ENCODE data around the gene IRX2.

The IRX2 gene

GRCh38 chr5:2721385-2722138, 29.9 kb downstream of the IRX2 start:
- in situ Hi-C loops (cut with MboI; ENCODE audit: low sequenced_read_pairs) = no loop called here

GRCh38 chr5:2719332-2719731, 32.1 kb downstream of the IRX2 start:
- in situ Hi-C loops (cut with MboI; ENCODE audit: low sequenced_read_pairs) = no loop called here

- in situ Hi-C loops (cut with MboI; ENCODE audit: low sequenced_read_pairs) = no loop called here
Measured at GRCh38 chr5:2718115-2718514, 33.4 kb downstream of the IRX2 start.

- in situ Hi-C loops (cut with MboI; ENCODE audit: low sequenced_read_pairs) = no loop called here
Measured at GRCh38 chr5:2715856-2716255, 35.6 kb downstream of the IRX2 start.

- in situ Hi-C loops (cut with MboI; ENCODE audit: low sequenced_read_pairs) = no loop called here
Measured at GRCh38 chr5:2714805-2715204, 36.7 kb downstream of the IRX2 start.

GRCh38 chr5:2714026-2714425, 37.5 kb downstream of the IRX2 start:
- in situ Hi-C loops (cut with MboI; ENCODE audit: low sequenced_read_pairs) = no loop called here

GRCh38 chr5:2711446-2712425, 39.7 kb downstream of the IRX2 start:
- in situ Hi-C loops (cut with MboI; ENCODE audit: low sequenced_read_pairs) = no loop called here

- in situ Hi-C loops (cut with MboI; ENCODE audit: low sequenced_read_pairs) = no loop called here
Measured at GRCh38 chr5:2710910-2711309, 40.6 kb downstream of the IRX2 start.

- in situ Hi-C loops (cut with MboI; ENCODE audit: low sequenced_read_pairs) = no loop called here
Measured at GRCh38 chr5:2709976-2710689, 41.3 kb downstream of the IRX2 start.

- in situ Hi-C loops (cut with MboI; ENCODE audit: low sequenced_read_pairs) = no loop called here
Measured at GRCh38 chr5:2708751-2709150, 42.7 kb downstream of the IRX2 start.

- in situ Hi-C loops (cut with MboI; ENCODE audit: low sequenced_read_pairs) = no loop called here
Measured at GRCh38 chr5:2708132-2708531, 43.3 kb downstream of the IRX2 start.

GRCh38 chr5:2705861-2706260, 45.6 kb downstream of the IRX2 start:
- in situ Hi-C loops (cut with MboI; ENCODE audit: low sequenced_read_pairs) = no loop called here

- in situ Hi-C loops (cut with MboI; ENCODE audit: low sequenced_read_pairs) = no loop called here
Measured at GRCh38 chr5:2704806-2705645, 46.5 kb downstream of the IRX2 start.

- in situ Hi-C loops (cut with MboI; ENCODE audit: low sequenced_read_pairs) = no loop called here
Measured at GRCh38 chr5:2704111-2704510, 47.4 kb downstream of the IRX2 start.

- in situ Hi-C loops (cut with MboI; ENCODE audit: low sequenced_read_pairs) = no loop called here
Measured at GRCh38 chr5:2703615-2704014, 47.9 kb downstream of the IRX2 start.

GRCh38 chr5:2703041-2703440, 48.4 kb downstream of the IRX2 start:
- in situ Hi-C loops (cut with MboI; ENCODE audit: low sequenced_read_pairs) = no loop called here

- in situ Hi-C loops (cut with MboI; ENCODE audit: low sequenced_read_pairs) = no loop called here
Measured at GRCh38 chr5:2702096-2702879, 49.2 kb downstream of the IRX2 start.

- in situ Hi-C loops (cut with MboI; ENCODE audit: low sequenced_read_pairs) = no loop called here
Measured at GRCh38 chr5:2701592-2701991, 49.9 kb downstream of the IRX2 start.

GRCh38 chr5:2700876-2701275, 50.6 kb downstream of the IRX2 start:
- in situ Hi-C loops (cut with MboI; ENCODE audit: low sequenced_read_pairs) = no loop called here

GRCh38 chr5:2699686-2700085, 51.8 kb downstream of the IRX2 start:
- in situ Hi-C loops (cut with MboI; ENCODE audit: low sequenced_read_pairs) = no loop called here

Measured in HL-60/S4 treated with retinoic acid at 250 ng/mL for 4 days and 3 days (cell line).